ENCODE data around the gene GABBR2.

Gene GABBR2

GRCh38 chr9:98732801-98733200 lies 24.1 kb upstream of the GABBR2 start:
- no peak for TF ChIP-seq CTCF (IDR thresholded peaks at IDR 0.05; ENCODE audit: control insufficient read depth, extremely low read depth, insufficient read depth)
- no peak overlapping the region for H3K4me3 ChIP-seq (ENCODE audit: low read depth, low read length)
- DNase-seq (ENCODE audit: low read depth), result no peak

- no peak for TF ChIP-seq CTCF (IDR thresholded peaks at IDR 0.05; ENCODE audit: control insufficient read depth, extremely low read depth, insufficient read depth)
- no peak overlapping the region for H3K4me3 ChIP-seq (ENCODE audit: low read depth, low read length)
- DNase-seq (ENCODE audit: low read depth), result no peak
Observed at GRCh38 chr9:98732091-98732490, 23.4 kb upstream of the GABBR2 start.

GRCh38 chr9:98730871-98731270 lies 22.1 kb upstream of the GABBR2 start:
- H3K4me3 ChIP-seq (ENCODE audit: low read depth, low read length), result no peak overlapping the region
- no peak for DNase-seq (ENCODE audit: low read depth)
- TF ChIP-seq CTCF (IDR thresholded peaks at IDR 0.05; ENCODE audit: control insufficient read depth, extremely low read depth, insufficient read depth), result no peak

- no peak for DNase-seq (ENCODE audit: low read depth)
- TF ChIP-seq CTCF (IDR thresholded peaks at IDR 0.05; ENCODE audit: control insufficient read depth, extremely low read depth, insufficient read depth), result no peak
- no peak overlapping the region for H3K4me3 ChIP-seq (ENCODE audit: low read depth, low read length)
Observed at GRCh38 chr9:98728500-98728899, 19.8 kb upstream of the GABBR2 start.

GRCh38 chr9:98727428-98727827 lies 18.7 kb upstream of the GABBR2 start:
- H3K4me3 ChIP-seq (ENCODE audit: low read depth, low read length), result no peak overlapping the region
- TF ChIP-seq CTCF (IDR thresholded peaks at IDR 0.05; ENCODE audit: control insufficient read depth, extremely low read depth, insufficient read depth), result no peak
- no peak for DNase-seq (ENCODE audit: low read depth)

- DNase-seq (ENCODE audit: low read depth), result no peak
- no peak for TF ChIP-seq CTCF (IDR thresholded peaks at IDR 0.05; ENCODE audit: control insufficient read depth, extremely low read depth, insufficient read depth)
- H3K4me3 ChIP-seq (ENCODE audit: low read depth, low read length), result no peak overlapping the region
Observed at GRCh38 chr9:98726735-98727134, 18.0 kb upstream of the GABBR2 start.

- H3K4me3 ChIP-seq (ENCODE audit: low read depth, low read length), result no peak overlapping the region
- DNase-seq (ENCODE audit: low read depth), result no peak
- TF ChIP-seq CTCF (IDR thresholded peaks at IDR 0.05; ENCODE audit: control insufficient read depth, extremely low read depth, insufficient read depth), result no peak
Observed at GRCh38 chr9:98724810-98725530, 16.2 kb upstream of the GABBR2 start.

Data from LNCaP clone FGC (cell line).